ENCODE results near the gene TRIM33. TPM values are rescaled to one million over a fixed set of nuclear protein-coding genes. Genes with fewer than 3 reads are reported as not detected.
A peak's percentile ranks its signal among the peaks of the same experiment; 100 is the strongest.

Gene TRIM33
- total and polyA plus RNA-seq, 2 of the 8 experiments (the other 6 are each of a cell fraction or from before 2014, with no cell fraction given), result 17.1 to 52.3 TPM

- Histone ChIP-seq H3K36me3 (ENCODE audit: control insufficient read depth in 2 of 4, insufficient read depth in 4 of 4, low read length in 3 of 4) (peaks cover 0 to 3% (median 0%) of the 10 kb centered on the region in 4 experiments; a peak in 2 of 8 replicates), H3K56ac (replicated peaks; ENCODE audit: insufficient read length, low read depth, low read length) (no peak overlapping the region), H2BK5ac (ENCODE audit: low read depth, low read length) (0 out of 2 replicates have a peak overlapping the region, but pooled peaks have one; percentile 44), H3K9me3 (ENCODE audit: insufficient read depth in 2 of 2, low read depth in 1 of 2, low read length in 1 of 2) (no peaks in the 10 kb centered on the region; a peak in 1 of 4 replicates), H3K23me2 (ENCODE audit: low read depth, low read length) (no peaks in the 10 kb centered on the region), H2BK12ac (ENCODE audit: low read depth, low read length) (no peak overlapping the region), H3K18ac (ENCODE audit: extremely low read depth, low read length) (no peak overlapping the region), H3K4me2 (ENCODE audit: insufficient read depth in 1 of 2, low read depth in 2 of 2, low read length in 2 of 2) (no peak overlapping the region), H4K8ac (ENCODE audit: extremely low read depth, insufficient read depth, low read length) (no peak overlapping the region), H3K79me2 (ENCODE audit: control insufficient read depth in 1 of 2, insufficient read depth in 2 of 2, low read length in 2 of 2) (peaks cover 16 to 98% of the 10 kb centered on the region in 2 experiments), H2BK120ac (replicated peaks; ENCODE audit: low read depth, low read length) (no peak overlapping the region), H3K79me1 (ENCODE audit: low read depth, low read length) (peaks cover 3% of the 10 kb centered on the region; the same call in 1 of the 2 replicates), H2AK5ac (ENCODE audit: low read depth, low read length) (no peak overlapping the region), H4K5ac (ENCODE audit: insufficient read length, low read depth, low read length) (no peak overlapping the region), H3K4me1 (replicated peaks in 1 of 4; ENCODE audit: control insufficient read depth in 3 of 4, insufficient read depth in 4 of 4, low read length in 3 of 4) (no peaks in the 10 kb centered on the region), H3K14ac (ENCODE audit: insufficient read length) (no peak overlapping the region), H4K20me1 (replicated peaks in 1 of 2; ENCODE audit: control insufficient read depth in 1 of 2, insufficient read depth in 2 of 2, low read length in 2 of 2) (peaks cover 9 to 11% of the 10 kb centered on the region in 2 experiments), H3K27ac (ENCODE audit: low read depth, low read length) (no peak overlapping the region), H3K27me3 (replicated peaks in 1 of 4; ENCODE audit: control insufficient read depth in 3 of 4, extremely low read depth in 1 of 4, insufficient read depth in 3 of 4, low read length in 3 of 4) (no peaks in the 10 kb centered on the region), H2BK20ac (ENCODE audit: low read length) (no peak overlapping the region), H3K9ac (replicated peaks in 1 of 4; ENCODE audit: extremely low read depth in 1 of 4, low read depth in 3 of 4, low read length in 3 of 4) (no peak overlapping the region), H3K4me3 (ENCODE audit: extremely low read depth in 1 of 4, insufficient read depth in 2 of 4, low read depth in 3 of 4, low read length in 4 of 4) (no peak overlapping the region), H2BK15ac (ENCODE audit: low read length) (no peak overlapping the region), H3K4ac (replicated peaks; ENCODE audit: insufficient read length, low read depth, low read length) (no peak overlapping the region), H2AFZ (ENCODE audit: low read length) (no peak overlapping the region), H4K91ac (replicated peaks; ENCODE audit: insufficient read length, low read length) (no peak overlapping the region), H3K23ac (ENCODE audit: insufficient read length) (no peak overlapping the region)
- DNase-seq (ENCODE audit: low read depth in 1 of 2, low spot score in 2 of 2) (no peak), FAIRE-seq (no peak)
- 89% methylated on average over 2 of the region's 2 CpGs; no CpG with 5 or more reads in 1 of the 2 experiments for WGBS, 2 experiments (ENCODE audit: extremely low coverage in 1 of 2, insufficient coverage in 1 of 2, insufficient read length in 1 of 2, insufficient replicate concordance in 2 of 2, low coverage in 1 of 2, low lambda C conversion rate in 2 of 2, missing lambda C conversion rate in 1 of 2)
- TF ChIP-seq TBP (IDR thresholded peaks at IDR 0.05; ENCODE audit: low read depth, low read length) (no peak), CTCF (IDR thresholded peaks at IDR 0.05; ENCODE audit: control extremely low read depth in 1 of 3, insufficient read depth in 1 of 3, low read depth in 1 of 3, low read length in 3 of 3) (no peak), CBX8 (IDR thresholded peaks at IDR 0.05; ENCODE audit: borderline replicate concordance, low read depth, low read length) (no peak), RAD21 (IDR thresholded peaks at IDR 0.05 in 1 of 2, conservative IDR thresholded peaks at IDR 0.05 in 1 of 2; ENCODE audit: low read depth in 2 of 2, low read length in 2 of 2) (no peak), JUND (IDR thresholded peaks at IDR 0.05; ENCODE audit: low read length) (no peak), NRF1 (IDR thresholded peaks at IDR 0.05; ENCODE audit: low read depth, low read length) (no peak), MAFK (IDR thresholded peaks at IDR 0.05; ENCODE audit: low read depth, low read length) (no peak), TAF7 (optimal IDR thresholded peaks at IDR 0.05; ENCODE audit: borderline replicate concordance, low read depth, low read length) (no peak), SP4 (IDR thresholded peaks at IDR 0.05; ENCODE audit: low read length) (no peak), SIX5 (IDR thresholded peaks at IDR 0.05; ENCODE audit: low read depth, low read length) (no peak), SP1 (IDR thresholded peaks at IDR 0.05; ENCODE audit: low read depth, low read length) (no peak)
- ChIA-PET CTCF (ENCODE audit: partially characterized antibody) (interaction anchor here (0.6 to 1.2 kb wide), 2 partner anchors 148 to 292 kb away, joined by 3 read pairs; no protein-coding TSS in a partner anchor), POLR2A (ENCODE audit: partially characterized antibody) (no interaction called here)
Observed at GRCh38 chr1:114488739-114489138, 22.3 kb downstream of the TRIM33 start.
